Activated gamma-delta T cell treated with anti-CD3 and anti-CD28 coated beads, Interleukin-2, amount 50 U/mL, for 16 hours (primary cell): ENCODE results near the gene FRS3.
"Not testable (repeated sequence)": the region's sequence is repeated elsewhere in the genome, so short reads cannot be mapped to it uniquely, and the experiment has no call there.

Experiments
- DNase-seq: peaks from one replicate; pipeline ENCODE4 v3.0.0-alpha.2; 2020; ENCODE audit warnings: low read depth

Gene FRS3

DNA sequence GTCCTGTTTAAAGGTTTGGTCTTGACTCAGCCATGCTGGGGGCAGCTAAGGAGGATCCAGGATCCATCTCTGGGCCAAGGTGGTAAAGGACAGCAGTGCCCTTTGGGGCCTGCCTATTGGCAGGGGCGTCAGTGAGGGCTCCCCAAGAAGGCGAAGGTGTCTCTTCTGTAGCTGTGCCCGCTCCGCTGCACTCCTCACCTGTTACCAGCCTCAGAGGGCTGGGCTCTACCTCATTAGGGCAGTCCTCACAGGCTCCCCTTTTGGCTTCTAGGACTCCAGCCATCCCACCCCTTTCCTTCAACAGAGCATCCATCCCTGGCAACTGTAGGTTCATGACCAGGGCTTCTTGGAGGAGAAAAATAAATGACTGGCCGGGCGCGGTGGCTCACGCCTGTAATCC lies 10.3 kb downstream of the FRS3 start:
- no peak for DNase-seq

DNA sequence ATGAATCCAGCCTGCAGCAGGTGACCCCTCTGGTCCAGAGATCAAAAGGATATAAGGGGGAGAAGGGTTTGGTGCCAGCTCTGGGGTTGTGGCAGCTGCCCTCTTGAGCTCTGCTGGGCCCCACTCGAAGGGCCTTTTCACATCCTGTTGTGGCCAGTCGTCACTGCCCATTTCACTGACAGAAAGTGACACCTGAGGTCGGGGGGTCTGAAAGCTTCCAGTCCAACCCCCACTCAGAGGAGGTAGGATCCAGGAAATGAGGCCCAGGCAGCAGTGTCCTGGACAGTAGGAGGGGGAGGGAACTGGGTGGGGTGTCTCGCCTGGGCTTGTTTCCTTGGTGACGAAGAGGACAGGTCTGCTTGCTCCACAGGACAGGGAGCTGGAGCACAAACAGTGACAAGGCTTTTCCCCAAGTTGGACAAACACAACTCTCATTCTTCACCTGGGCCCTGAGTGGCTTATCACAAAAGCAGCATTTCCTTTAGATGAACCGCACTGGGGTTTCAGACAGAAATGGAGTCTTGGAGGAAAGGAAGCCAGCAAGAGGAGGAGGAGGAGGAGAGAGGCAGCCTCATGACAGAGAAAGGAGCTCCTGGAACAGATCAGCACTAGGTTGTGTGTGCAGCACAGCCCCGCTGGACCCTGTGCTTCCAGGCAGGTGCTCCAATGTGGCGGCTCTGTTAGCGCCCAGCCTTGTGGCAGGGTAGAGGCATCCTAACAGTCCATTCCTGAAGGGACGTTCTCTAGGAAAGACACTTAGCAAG lies 11.0 kb downstream of the FRS3 start:
- DNase-seq, result no peak

DNA sequence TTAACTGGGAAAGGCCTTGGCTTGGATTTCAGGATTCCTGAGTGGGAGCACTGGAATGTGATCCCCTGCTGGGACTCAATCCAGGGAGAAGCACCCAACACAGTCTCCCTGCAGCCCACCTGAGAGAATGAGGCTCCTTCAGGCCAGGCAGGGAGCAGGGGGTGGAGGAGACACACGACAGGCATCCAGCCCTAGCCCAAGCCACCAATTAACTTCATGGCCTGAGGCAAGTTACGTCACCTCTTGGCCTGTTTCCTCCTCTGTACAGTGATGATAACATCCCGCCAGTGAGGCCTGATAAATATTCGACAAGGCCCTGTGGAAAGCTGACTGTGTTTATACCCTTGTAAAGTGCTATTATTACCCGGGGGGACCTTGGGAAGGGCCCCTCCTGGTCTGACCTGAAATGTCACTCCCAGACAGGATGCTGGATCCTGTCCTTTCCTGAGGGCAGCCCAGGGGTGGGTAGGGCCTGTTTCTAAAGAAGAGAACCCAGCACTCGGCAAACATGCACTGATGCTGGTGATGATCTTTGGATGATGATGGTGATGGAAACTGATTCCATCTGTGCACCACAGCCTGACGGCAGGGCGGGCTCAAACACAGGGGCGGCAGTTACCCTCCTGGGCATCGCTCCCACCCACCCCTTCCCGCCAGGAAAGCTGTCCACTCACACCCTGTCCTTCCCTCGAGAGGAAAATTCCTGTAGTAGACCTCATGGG lies 12.4 kb downstream of the FRS3 start:
- no peak for DNase-seq

DNA sequence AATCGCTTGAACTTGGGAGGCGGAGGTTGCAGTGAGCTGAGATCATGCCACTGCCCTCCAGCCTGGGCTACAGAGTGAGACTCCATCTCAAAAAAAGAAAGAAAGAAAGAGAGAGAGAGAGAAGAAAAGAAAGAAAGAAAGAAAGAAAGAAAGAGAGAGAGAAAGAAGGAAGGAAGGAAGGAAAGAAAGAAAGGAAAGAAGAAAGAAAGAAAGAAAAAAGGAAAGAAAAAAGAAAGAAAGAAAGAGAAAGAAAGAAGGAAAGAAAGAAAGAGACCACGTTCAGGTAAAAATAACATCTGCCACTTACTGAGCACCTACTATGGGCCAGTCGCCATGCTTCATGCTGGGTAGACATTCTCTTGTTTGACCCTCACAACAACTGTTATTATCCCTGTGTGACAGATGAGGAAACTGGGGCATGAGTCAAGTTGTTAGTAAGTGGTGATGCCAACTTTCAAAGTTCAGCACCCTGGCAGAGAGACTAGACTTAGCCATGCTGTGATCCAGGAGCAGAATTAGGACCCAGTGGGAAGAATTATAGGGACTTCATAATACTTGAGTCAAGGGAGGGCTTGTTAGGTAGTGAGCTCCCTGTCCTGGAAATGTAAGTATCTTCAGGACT lies 13.5 kb downstream of the FRS3 start:
- not testable (repeated sequence) for DNase-seq

DNA sequence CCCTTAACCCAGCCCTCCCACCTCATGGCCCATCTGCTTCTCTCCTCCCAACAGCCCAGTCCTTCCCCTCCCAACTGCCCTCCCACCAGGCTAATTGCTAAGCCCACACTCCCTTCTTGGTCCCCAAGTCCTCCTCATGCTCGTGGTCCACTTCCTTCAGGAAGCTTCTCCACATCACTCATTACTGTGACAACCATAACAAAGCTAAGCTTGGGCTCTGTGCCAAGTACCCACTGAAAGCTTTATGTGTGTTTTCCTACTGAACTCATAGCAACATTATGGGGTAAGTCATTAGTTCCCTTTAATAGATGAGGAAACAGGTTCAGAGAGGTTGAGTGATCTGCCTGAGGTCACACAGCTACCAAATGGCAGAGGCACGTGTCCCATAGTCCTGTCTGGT lies 16.2 kb downstream of the FRS3 start:
- DNase-seq, result no peak

DNA sequence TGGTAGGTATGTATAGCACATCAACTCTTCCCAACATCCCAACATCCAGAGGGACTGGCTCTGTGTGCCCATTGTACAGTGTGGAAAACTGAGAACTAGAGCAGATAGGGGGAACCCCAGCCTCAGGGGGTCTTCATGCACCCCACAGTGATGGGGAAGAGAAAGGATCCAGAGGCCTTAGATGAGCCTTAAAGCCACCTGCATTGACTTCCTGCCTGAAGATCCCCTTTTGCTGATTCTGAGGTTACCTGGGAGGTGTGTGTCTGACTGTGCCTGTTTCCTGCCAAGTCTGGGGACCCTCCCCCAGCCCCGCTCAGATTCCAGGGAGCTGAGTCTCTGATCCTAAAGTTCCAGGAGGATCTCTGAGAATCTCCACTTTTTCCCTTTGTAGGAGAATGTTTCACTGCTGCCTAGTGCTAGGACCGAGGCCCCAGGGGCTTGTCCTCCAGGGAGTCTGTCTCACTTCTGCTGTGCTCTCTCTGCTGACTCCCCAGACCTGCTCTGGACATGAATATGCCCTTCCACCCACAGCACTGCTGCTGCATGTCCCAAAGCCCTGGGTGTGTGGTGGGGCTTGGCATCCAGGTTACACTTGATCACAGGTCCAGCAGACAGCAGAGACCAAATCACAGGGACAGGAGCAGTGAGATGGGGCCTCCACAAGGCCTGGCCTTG lies 19.7 kb downstream of the FRS3 start:
- DNase-seq, result no peak

DNA sequence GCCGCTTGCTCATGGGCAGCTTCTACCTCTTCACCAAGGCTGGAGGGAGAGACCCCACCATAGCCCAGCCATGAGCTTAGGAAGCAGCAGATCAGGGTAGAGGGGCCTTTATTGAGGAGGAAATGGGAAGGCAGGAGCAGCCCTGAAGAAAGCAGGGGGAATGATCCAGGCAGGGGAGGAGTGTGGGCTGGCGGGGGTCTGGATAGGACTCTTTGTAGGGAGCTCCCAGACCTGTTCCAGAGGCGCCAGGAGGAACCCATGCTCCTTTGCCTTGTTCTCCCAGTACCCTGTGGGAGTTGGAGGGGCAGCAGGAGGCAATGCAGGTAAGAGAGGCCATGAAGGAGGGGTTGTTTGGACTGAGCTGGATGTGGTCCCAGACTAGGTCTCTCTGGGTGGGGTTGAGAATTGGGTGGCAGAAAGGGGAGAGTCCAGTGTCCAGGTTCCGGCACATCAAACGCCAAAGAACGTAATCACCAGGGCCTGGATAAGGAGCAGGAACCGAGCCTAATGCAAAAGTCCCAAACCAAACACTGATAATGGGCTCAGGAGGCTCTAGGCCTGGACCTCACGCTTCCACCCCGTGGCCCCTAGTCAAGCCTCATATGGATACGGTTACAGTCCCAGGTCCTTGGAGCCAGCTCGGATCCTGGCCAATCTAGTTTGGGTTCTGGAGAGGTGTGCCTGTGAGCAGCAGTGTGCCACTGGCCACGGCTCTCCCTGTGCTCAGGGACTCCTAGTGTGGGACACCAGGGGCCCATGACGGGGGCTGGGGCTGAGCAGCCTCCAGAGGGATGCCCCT lies 20.4 kb downstream of the FRS3 start:
- no peak for DNase-seq

DNA sequence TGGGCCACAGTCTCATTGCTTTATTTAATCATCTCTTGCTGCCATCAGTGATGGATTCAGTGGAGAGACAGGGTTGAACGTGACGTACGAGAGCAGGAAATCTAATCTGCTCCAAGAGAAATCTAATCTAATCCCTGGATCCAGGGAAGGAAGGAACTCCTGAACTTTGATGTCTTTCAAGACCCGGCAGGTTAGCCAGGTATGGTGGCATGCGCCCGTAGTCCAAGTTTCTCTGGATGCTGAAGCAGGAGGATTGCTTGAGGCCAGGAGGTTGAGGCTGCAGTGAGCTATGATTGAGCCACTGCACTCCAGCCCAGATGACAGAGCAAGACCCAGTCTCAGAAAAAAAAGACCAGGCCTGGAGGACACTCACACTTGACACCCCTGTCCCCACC lies 21.1 kb downstream of the FRS3 start:
- no peak for DNase-seq

DNA sequence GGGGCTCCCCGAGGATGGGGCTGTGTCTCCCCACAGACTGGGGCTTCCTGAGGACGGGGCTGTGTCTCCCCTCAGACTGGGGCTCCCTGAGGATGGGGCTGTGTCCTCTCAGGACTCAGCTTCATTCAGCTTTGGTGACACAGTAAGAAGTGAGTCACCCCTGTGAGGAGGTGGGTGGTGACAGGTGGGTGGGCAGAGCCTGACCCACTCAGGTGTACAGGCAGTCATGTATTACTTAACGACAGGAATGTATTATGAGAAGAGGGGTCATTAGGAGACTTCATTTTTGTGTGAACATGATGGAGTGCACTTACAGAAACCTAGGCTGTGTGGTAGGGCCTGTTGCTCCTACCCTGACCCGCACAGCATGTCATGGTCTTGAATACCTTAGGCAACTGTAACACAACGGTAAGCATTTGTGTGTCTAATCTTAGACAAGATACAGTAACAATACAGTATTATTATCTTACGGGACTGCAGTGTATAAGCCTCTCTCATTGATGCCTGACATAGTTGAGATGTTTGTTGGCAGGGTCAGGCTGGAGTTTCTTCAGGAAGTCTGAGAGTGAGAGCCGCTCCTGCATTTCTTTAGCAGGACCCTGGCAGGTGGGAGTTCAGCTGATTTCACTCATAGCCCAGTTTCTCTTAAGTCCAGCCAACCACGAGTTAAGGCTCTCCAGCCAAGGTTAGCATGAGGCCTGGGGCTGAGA lies 21.6 kb downstream of the FRS3 start:
- no peak for DNase-seq

DNA sequence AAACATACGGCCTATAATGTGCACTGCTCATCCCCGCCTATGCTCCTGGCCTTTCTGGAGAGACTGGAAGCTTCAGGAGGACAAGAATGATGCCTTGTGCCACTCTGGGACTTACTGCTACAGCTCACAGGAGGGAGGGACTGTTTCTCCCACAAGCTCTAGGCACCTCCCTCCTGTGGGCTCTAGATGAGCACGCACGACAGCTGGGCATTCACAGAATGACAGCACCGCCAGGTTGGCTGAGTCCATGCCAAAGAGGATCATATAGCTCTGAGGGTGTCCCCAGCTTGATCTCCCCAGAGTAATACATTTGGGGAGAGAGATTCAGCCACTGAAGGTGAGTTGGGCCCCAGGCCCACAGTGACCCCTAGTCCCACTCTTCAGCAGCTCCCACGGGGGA lies 22.4 kb downstream of the FRS3 start:
- DNase-seq, result no peak

DNA sequence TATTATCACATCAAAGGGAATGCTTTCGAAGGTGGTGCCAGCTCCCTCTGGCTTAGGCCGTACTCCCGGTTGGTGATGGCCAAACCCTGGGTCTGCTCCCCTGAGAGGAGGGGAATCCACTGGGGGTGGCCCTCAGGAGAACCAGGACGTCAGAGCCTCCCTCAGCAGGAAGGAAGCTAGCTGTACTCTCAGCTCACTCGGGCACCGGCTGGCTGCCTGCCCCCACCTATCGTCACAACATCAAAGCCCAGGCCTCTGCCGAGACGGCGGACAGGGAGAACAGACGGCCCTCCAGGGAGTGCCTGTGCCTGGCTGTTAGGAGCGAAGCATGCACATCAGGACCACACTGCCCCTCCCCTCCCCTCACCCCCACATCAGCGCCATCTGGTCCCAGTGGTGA lies 23.3 kb downstream of the FRS3 start:
- DNase-seq, result no peak

DNA sequence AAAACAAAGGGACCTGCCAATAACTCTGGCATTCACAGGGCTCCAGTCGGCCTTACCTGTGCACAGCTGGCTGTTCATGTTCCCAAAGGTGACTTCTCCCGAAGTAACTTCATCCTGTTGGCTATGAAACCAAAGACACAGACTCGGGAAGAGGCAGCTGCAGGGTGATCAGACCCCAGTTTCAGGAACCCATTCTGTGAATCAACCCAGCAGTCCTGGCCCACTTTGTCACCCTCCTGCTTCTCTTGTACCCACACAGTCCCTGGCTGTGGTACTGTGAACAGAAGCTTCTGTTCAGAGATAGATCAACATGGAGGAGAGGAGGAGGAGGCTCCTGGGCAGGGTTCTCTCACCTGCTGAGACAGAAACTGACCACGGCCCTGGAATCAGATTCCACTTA lies 23.8 kb downstream of the FRS3 start:
- no peak for DNase-seq

DNA sequence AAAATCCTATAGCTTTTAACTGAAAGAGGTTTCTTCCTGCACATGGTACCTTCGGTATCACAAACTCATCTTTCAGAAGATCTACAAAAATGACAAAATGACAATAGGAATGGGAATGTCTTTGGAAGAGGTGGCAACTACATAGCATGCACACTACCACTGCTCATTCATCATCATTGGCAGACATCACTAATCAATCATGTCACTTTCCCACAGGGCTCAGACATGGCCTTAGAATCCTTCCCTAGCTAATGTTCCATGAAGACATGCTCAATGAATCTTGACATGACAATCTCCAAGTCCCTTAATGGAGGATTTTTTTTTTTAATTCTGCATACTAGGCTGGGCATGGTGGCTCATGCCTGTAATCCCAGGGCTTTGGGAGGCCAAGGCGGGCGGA lies 29.3 kb downstream of the FRS3 start:
- no peak for DNase-seq

DNA sequence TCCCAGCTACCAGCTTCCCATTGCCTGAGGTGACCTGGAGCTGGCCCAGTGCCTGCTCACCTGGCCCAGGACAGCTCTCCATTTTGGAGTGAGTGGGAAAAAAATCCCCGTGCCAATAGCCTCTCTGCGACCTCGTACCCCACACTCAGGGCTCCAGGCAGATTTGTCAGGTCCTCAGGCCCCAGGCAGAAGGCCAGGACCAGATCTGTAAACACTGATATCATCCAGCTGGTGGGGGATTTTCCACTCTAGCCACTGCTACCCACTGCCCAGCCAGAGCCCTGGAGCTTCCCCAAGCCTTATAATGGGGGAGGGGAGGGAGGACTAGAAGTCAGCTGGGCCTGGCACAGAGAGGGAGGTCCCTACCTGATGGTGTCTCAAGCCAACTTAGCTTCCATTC lies 31.2 kb downstream of the FRS3 start:
- DNase-seq, result no peak

DNA sequence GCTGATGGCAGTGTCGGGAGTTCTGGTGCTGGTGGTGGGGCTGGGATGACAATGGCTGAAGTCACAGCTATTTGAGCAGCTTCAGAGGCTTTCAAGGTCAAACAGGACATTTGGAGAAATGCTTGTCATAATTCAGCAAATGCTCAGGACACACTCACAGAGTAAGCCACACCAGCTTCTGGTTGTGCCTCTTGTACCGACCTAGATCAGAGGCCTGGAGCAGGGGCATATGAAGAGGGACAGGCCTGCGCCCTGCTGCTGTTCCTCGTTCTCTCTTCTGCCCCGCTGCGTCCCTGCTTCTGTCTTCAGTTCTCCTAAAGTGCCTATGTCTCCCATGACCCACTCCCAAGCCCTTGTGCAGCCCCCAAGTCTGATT lies 31.6 kb downstream of the FRS3 start:
- DNase-seq, result no peak

DNA sequence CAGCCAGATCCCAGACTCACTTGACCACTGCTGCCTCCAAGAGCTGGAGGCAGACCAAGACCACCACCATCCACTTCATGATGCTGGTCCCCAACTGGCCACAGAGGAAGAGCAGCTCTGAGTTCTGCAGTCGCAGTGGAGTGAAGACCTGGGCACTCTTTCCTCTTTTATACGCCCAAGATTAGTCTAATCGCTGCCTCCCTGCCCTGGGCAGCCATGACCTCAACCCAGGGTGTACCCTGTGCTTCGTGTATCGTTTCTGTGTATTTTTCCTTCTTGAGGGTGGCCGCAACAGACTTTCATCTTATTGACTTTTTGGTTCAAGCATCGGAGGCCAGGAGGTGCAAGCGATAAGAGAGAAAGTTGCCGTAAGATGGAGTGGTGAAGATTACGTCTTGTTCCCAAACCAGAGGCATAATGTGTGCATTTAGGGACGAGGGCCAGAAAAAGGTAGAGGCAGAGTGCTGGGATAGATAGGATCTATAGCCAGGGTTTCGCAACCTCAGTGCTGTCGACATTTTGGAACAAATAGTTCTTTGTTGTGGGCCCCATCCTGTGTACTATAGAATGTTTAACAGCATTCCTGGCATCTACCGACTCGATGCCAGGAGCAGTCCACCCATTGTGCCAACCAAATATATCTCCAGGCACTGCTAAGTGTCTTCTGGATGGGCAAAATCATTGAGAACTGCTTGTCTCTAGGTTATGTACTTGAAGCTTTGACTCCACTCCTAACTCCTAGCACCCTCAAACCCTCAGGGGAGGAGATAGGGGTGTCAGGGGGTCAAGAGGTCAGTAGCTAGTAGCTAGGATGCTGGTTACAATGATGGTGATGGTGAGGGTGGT lies 32.2 kb downstream of the FRS3 start, which contains the start of gene PGC:
Gene PGC (minus strand): TSS at position 142 of the 846 bp plus-strand sequence. CDS start 63 bp downstream, at position 79.
- DNase-seq, result no peak

DNA sequence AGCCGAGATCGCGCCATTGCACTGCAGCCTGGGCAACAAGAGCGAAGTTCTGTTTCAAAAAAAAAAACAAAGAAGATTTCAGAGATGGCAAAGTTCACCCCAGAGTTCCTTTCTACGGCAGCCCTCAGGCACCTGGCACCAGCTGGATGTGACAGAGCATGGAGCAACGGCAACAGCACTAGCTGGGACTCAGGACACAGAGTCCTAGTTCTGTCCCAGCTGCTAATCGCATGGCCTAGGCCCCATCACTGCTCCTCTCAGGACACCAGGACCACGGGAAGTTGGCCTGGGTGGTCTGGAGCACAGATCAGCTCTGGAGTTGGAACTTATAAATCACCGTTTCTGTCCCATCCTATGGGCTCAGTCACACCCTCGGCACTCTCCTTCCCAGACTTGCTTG lies 33.6 kb downstream of the FRS3 start:
- DNase-seq, result no peak

DNA sequence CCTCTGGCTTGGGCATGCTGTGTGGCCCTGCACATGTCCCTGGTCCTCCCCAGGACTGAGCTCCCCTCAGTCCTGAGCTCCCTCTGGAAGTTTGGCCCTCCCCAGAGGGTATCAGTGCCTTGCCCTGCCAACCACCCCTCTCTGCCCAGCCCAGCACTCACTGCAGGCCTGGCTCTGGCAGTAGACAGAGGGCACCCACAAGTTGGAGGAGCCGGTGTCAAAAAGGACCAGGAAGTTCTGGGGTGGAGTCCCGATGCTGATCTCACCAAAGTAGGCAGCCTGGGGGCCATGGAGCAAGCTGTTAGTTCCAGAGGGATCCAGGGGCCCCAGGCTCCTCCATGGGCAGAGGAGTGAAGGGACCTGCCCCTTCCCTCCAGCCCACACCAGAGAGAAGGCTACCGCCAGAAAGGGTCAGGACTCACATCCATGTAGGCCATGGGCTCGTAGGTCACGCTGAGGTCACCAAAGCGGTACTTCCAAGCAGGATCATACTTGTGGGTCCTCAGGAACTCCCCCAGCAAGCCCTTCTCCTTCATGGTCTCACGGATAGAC lies 35.4 kb downstream of the FRS3 start:
- DNase-seq, result no peak

DNA sequence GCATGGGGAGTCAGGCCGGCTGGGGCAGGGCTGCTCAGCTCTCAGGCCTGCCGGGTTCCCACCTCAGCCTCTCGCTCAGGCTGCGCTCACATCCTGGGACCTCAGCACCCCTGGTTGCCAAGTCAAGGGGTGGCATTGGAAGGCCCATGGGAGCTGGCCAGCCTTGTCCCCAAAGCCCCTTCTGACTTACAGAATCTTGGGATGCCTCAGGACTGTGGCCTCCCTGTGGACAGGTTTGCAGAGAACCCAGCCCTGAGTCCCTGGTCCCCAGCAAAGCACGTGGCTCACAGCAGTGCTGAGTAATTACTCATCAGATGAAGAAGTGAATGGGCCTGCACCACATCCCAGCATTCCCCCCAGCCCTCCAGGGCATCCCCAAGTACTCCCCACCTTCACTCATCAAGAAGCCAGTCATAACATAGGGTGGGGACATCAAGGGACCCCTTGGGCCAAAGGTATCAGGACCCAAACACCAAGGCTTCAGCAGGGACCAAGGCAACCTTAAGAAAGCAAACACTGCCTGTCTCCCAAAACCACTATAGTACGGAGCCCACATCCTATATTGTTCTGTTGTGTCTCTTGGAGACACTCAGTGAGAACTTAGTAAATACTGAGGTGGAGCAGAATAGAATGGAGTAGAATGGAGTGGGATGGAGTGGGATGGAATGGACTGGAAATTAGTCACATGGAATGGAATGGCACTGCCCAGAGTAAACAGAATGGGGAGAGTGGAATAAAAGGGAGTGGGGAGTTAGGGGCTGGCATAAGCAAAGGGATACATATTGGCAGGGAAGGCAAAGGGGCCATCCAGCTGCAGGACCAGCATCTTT lies 36.1 kb downstream of the FRS3 start:
- DNase-seq, result no peak
